Effector CD8-positive, alpha-beta T cell (primary cell): ENCODE results near the gene PPIA.

ENCODE experiments used
- DNase-seq: peaks from one replicate; lab custom pipeline; 2025; lab: John Stamatoyannopoulos, UW
- total RNA-seq, 4 experiments: gene quantifications; one replicate each; lab custom pipeline; 2026; lab: John Stamatoyannopoulos, UW

PPIA gene
- 353 to 716 (median 431) reads per million in 4 experiments for total RNA-seq

DNA sequence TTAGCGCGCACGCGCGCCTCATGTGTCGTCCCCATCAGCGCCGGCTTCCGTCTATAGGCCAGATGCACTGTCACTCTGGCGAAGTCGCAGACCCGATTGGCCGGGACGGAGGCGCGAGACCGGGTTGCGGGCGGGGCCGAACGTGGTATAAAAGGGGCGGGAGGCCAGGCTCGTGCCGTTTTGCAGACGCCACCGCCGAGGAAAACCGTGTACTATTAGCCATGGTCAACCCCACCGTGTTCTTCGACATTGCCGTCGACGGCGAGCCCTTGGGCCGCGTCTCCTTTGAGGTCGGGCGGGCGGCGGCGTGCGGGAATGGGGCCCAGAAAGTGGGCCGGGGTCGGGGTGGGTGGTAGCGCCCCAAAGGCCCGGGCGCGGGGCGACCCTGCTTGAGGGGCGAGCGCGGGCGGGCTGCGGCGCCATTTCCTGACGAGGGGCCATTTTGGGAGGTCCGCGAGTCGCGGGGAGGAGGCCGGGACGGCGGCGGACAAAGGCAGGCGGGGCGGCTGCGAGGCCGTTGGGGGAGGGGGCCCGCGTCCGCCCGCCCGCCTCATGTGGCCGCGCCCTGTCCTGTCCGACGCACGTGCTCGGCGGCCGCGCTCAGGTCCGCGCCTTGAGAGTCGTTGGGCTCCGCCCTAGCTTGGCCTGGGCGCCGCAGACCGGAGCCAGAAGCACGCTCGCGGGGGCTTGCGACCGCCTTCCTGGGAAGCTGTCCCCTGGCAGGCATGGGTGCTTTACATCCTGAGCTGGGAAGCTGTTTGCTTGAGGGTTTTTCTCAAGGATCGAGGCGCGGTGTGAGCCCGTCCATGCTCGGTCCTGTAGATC is at the start of gene PPIA:
TSS of gene PPIA (plus strand) at position 178 of the 825 bp plus-strand sequence. CDS start at position 222, 44 bp downstream.
- peak; percentile 97 for DNase-seq

DNA sequence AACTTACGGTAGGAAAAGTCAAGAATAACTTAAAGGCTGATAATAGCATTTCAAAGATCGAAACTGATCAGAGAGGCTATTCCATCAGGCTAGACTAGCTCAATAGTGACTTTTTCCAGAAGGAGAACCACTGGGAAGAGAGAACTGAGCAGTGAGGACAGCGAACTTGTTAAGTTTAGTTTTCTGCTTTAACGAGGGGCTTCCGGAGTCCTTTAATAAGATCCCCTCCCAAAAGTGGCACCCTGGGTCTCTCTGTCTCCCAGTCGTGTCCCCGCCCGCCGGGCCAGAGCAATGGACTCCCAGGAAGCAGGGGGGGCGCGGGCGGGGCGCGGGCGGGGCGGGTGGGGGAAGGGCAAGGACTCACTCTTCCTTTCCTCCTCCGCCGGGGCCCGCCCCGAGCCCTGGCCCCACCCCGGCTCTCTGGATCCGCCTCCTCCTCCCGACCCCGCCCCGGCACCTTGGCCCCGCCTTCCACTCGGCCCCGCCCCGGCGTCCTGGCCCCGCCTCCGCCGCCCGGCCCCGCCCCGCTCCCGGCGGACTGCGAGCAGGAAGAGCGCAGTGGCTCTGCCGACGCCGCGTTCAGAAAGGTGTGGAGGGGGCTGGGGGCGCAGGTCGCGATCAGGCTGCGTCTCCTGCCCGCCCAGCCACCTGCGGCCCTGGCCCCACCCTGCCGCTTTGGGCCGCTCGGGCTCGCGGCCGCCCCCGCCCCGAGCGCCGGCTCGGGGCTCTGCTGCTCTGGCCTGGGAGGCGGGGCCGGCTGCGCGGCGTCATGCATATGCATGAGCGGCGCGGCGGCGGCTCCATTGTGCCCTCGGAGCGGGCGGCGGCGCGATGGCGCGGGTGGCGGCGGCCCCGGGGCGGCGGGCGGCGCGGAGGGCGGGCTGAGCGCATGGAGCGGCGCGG is 48.2 kb upstream of the PPIA start, which contains the start of gene ZMIZ2:
TSS of gene ZMIZ2 (plus strand) at position 803 of the 903 bp plus-strand sequence. CDS start 7,403 bp downstream, outside the sequence.
- DNase-seq, result peak; percentile 83

DNA sequence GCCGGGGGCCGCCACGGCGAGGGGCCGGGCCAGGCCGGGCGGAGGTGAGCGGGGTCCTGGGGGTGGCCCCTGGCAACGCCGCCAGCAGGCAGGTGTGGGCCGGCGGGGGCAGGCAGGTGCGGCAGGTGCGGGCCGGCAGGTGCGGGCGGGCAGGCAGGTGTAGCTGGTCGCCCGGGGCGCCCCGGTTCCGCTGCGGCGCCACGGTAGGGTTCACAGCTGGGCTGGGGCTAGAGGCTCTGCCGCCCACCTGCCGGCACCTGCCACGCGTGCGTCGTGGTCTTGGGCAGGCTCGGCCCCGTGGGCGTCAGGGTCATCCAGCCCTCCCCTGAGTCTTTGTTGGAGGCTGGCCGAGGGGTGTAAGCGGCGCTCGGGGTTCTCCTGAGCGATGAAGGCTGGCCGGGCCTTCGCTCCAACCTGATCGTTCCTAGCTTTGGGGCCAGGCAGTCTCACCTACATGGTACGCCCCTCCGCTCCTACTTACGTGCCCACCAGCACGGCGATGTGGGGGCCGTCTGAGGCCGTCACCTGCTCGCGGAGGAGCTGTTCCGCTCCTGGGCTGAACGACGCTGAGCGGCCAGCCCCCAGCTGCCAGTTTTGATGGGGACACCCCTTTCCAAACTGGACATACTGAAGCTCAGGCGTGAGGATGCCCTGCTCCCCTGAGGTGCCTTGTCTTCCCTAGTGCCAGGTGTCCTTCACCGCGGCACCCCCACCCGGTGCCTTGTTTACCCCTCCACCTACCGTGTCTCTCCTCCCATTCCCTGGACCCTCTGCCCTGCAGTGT is 47.3 kb upstream of the PPIA start:
- DNase-seq, result no peak

DNA sequence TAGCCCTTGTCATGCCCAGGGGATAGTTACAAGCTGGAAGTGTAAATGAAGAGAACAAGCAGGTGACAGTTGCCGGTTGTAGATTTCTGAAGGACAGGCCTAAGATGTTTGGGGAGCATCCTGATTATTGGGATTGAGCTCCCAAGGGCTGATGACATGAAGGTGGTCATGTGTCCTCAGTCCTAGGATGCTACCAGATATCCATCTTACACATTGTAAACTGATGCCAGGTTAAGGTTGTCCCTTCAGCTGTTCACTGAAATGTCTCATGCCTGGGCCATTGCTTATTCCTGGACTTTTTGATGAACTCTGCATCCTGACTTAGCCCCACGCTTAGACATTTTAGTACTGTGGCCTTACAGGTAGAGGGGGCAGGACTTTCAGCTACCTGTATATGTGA is 46.5 kb upstream of the PPIA start:
- no peak for DNase-seq

DNA sequence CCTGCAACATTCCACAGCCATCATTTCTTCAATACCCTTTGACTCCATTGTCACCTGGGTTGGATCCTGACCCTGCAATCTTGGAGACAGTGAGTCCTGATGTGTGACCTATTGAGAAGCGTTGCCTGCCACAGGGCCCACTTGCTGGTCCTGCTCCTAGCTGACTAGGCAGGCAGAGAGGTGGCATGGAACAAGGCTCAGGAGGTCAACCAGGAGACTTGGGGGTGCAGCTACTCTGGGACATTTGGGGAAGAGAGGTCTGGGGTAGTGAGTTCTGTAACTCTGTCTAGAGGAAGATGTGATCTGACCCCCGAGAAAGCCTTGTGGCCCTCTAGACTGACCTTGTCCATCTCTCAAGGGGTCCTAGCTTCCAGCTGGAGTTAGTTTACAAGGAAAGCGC is 46.1 kb upstream of the PPIA start:
- no peak for DNase-seq

DNA sequence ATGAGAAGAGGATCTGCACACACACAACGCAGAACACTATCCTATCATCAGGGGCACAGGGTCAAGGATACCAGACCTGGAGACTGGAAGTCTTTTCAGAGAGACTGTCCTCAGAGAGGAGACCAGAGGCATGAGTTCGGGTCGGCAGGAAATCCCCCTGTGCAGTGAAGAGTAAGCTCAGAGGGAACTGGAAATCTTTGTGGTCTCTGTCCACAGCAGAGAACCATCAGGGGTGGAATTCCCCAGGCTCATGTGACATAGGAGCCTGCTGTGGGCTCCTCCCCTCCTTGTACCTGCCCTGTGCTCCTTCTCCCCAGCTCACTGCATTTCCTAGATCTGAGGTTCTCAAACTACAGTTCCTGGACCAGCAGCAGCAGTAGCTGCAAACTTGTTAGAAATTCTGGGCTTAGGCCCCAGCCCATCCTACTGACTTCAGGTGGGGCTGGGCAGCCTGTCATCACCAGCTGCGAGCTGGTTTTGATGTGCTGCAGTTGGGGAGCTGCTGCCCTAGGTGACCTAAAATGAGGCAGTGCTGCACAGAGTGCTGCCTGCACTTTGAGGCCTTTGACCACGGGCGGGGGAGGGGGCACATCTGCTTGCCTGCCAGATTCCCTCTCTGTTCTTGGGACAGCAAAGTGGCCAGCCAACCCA is 45.4 kb upstream of the PPIA start:
- peak; percentile 12 for DNase-seq

DNA sequence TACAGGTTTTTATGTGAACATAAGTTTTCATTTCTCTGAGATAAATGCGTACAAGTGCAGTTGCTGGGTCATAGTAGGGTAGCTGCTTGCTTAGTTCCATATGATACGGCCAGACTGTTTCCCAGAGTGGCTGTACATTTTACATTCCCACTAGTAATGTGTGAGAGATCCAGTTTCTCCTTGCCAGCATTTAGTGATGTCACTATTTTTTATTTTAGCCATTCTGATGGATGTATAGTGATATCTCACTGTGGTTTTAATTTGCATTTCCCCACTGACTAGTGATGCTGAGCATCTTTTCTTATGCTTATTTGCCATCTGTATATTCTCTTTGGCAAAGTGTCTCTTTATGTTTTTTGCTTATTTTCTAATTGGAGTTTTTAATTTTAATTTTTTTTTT is 43.7 kb upstream of the PPIA start:
- DNase-seq, result no peak

DNA sequence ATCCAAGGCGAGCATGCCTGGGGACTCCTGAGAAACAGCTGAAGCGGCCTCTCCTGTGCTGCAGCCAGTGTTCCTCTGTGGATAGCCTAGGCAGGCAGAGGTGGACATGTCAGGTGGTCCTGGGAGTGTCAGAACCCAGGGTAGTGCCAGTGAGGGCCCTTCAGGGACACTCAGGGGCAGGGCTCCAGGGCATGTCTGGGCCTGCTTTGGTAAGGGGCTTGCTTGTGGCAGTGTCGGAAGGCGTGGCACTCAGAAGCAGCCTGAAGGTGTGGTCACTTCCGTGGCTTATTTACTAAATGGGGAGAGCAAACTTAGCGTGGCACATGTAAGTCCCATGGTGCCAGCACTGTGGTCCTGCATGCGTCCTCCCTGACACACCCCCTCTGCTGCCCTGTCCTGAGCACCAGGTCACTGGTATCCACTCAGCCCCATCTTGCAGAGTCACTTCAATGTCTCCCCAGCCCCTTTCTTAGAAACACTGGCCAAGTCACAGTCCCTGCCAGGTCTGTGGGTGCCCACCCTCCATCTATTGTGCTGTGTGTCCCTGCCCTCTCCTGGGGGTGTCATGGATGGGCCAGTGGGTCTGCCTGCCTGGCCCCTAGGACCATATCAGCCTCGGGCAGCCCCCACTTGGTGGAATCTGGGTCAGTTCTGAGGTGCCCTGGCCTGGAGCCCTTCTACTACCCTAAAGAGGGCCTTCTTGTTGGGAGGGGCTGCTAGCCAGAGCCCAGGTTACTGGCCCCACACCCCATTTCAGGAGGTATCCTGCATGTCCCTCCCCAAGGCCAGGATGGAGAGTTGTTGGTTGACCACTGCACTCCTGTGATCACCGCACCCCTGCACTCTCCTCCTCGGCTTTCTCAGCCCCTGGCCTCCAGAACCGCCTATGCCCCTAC is 41.4 kb upstream of the PPIA start:
- no peak for DNase-seq

DNA sequence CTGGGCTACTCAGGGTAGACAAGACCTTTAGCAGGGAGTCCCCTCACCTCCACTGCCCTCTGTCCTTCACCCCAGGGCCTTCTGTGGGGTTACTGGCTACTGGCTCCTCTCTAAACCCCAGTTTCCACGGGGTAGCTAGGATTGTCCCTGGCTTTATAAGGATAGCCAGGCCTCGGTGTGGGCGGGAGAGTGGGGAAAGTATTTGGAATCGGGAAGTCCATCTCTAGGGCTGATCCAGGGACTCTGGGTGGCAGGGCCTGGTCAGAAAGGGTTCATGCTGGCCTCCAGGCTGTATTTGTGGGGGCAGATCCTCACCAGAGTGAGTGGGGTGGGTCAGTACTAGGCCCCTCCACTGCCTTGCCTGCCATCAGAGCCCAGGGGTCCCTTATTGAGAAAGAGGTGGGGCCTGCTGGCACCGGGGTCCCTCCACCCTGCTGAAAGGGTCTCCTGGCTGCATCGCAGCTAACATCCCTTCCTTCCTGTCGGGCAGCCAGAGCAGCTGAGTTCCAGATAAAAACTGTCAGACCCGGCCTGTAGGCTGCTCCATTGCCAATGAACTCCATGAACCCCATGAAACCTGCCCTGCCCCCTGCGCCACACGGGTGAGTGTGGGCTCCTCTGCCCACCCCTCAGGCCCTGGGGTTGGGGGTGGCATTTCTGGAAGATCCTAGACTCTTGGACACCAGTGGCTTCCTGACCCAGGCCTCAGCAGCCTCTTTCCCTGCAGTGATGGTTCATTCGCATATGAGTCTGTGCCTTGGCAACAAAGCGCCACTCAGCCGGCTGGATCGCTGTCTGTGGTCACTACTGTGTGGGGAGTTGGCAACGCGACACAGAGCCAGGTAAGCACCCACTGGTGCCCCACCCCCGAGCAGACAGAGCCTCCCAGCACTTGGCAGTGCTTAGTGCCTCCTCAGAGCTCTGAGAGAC is 40.5 kb upstream of the PPIA start:
- no peak for DNase-seq

DNA sequence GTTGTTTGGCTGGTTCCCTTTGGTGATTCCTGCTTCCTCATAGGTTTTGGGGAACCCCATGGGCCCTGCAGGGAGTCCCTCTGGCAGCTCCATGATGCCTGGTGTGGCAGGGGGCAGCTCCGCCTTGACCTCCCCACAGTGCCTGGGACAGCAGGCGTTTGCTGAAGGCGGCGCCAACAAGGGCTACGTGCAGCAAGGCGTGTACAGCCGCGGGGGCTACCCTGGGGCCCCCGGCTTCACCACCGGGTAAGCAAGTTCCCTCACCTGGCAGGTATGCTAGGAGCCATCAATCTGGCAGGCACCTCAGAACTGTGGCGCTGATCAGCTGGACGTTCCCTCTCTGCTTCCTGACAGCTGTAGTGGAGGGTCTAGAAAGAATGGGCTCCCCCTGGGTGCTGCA is 39.6 kb upstream of the PPIA start:
- DNase-seq, result no peak

DNA sequence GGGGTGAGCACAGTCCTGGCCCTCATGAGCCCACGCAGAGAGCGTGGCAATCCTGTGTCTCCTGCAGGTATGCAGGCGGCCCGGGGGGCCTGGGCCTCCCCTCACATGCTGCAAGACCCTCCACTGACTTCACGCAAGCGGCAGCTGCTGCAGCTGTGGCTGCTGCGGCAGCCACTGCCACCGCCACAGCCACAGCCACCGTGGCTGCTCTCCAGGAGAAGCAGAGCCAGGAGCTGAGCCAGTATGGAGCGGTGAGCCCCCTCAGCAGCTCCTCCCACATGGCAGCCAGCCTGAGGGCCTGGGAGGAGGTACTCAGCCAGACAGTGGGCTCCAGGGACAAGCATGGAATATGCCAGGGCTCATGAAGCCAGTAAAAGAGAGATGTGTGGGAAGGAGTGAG is 39.2 kb upstream of the PPIA start:
- DNase-seq, result no peak

DNA sequence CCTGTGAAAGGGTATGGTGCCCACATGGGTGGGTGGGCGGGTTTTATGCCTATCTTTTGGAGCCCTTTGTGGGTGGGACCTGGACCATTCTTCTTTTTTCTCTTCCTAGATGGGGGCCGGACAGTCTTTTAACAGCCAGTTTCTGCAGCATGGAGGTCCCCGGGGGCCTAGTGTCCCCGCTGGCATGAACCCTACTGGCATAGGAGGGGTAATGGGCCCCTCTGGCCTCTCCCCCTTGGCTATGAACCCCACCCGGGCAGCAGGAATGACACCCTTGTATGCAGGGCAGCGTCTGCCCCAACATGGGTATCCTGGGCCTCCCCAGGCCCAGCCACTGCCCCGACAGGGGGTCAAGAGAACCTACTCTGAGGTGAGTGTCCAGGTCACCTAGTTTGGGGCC is 38.7 kb upstream of the PPIA start:
- DNase-seq, result no peak

DNA sequence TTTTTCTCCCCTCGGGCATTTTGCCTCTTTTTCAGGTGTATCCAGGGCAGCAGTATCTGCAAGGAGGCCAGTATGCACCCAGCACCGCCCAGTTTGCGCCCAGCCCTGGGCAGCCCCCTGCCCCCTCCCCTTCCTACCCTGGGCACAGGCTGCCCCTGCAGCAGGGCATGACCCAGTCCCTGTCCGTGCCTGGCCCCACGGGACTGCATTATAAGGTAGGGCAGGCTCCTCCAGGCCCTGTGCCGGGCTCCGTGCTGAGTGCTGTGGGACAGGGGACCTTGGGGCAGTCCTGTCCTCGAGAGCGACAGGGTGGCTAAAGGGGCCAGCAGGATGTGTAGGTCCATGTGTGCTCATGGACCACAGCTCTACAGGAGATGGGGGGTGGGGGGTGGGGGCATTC is 37.2 kb upstream of the PPIA start:
- DNase-seq, result no peak

DNA sequence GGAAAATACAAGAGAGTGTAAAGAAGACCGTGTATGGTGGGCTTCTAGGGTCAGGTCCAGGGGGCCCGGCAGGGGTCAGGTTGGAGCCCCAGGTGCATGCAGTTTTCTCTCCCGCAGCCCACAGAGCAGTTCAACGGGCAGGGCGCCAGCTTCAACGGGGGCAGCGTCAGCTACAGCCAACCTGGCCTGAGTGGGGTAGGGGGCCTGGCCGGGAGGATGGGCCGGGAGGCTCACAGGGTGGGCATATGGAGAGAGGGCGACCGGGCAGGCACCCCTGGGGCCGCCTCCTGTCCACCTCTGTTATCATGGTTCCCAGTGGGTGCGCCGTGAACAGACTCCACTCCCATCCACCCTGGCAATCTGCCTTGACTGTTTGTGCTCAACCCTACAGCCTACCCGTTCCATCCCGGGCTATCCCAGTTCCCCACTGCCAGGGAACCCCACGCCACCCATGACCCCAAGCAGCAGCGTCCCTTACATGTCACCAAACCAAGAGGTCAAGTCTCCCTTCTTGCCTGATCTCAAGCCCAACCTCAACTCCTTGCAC is 36.4 kb upstream of the PPIA start:
- no peak for DNase-seq

DNA sequence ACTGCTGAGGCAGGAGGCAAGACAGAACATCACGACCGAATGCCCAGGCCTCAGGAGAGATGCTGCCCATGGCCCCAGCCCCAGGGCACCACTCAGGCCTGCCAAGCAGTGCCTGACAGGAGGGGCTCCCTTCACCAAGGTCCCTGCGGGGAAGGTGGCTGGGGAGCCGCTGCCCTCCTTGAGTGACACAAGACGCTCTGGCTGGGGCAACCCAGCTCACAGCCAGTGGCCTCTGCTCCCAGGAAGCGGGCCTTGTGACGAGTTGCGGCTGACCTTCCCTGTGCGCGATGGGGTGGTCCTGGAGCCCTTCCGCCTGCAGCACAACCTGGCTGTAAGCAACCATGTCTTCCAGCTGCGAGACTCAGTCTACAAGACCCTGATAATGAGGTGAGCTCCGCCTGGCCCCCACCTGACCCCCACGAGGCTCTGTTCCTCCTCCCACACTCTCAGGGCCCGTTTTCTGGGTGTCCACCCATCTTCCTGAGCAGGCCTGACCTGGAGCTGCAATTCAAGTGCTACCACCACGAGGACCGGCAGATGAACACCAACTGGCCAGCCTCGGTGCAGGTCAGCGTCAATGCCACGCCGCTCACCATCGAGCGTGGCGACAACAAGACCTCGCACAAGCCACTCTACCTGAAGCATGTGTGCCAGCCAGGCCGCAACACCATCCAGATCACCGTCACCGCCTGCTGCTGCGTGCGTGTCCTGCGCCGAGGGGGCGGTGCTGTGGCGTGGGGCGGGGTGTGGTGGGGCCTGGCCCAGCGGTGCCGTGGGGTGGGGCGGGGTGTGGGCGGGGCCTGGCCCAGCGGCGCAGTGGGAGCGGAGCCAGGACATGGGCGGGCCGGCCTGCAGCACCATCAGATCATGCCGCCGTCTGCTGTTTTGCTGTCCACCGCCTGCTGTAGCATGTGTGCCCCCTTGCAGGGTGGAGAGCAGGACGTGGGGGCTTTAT is 35.0 kb upstream of the PPIA start:
- DNase-seq, result no peak

DNA sequence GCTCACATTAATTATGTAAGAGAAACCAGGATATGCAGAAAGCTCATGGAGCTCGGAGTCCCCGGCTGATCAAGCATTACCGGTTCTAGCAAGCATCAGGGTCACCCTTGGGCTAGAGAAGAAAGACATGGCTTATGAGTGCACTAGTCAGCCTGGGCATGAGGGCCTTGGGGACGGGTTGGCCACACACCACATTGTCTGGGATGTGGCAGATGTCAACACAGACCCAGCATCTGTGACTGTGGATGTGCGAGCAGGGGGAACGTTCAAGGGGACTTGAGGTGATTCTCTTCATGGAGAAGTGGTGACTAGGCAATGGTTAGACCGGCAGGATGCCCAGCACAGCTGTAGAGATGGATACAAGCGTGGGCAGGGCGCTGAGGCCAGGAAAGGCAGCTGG is 34.2 kb upstream of the PPIA start:
- DNase-seq, result no peak

DNA sequence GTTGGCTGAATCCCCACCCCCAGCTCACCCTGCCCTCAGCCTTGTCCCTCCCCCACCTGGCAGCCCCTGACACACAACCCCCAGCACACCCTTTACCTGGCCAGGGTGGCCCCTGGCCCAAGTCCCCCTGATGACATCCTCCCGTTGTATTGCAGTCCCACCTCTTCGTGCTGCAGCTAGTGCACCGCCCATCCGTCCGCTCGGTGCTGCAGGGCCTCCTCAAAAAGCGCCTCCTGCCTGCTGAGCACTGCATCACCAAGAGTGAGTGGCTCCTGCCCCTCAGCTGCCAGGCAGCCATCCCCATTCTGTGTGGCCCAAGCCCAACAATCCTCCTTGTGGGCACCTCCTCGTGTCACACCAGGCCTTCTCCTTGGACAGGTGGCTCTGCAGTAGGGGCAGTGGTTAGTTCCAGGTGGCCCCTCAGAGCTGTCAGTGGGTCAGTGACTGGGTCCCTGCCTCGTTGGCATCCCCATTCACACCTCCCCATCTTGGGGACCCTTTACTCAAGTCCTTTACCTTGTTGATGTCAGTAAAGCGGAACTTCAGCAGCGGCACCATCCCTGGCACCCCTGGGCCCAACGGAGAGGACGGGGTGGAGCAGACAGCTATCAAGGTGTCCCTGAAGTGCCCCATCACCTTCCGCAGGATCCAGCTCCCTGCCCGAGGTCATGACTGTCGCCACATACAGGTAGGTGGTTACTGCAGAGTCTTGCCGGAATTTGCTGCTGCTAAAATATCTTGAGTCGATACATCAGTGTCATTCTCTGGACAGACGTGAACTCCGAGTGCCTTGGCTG is 33.6 kb upstream of the PPIA start:
- no peak for DNase-seq
